ENCODE results near the gene POFUT2.

POFUT2 gene

GRCh38 chr21:45330851-45331261 lies 43.2 kb upstream of the POFUT2 start:
- no peak overlapping the region for H3K4me3 ChIP-seq (ENCODE audit: low read depth, low read length)
- ChIA-PET POLR2A (no interaction called here), CTCF (interaction anchor here (1.4 kb wide), 1 partner anchor 11 kb away, joined by 3 read pairs; no protein-coding TSS in a partner anchor)
- TF ChIP-seq CTCF (IDR thresholded peaks at IDR 0.05; ENCODE audit: insufficient read depth, low read length, missing control alignments): no peak
- DNase-seq (ENCODE audit: low read depth, low spot score): no peak

DNA sequence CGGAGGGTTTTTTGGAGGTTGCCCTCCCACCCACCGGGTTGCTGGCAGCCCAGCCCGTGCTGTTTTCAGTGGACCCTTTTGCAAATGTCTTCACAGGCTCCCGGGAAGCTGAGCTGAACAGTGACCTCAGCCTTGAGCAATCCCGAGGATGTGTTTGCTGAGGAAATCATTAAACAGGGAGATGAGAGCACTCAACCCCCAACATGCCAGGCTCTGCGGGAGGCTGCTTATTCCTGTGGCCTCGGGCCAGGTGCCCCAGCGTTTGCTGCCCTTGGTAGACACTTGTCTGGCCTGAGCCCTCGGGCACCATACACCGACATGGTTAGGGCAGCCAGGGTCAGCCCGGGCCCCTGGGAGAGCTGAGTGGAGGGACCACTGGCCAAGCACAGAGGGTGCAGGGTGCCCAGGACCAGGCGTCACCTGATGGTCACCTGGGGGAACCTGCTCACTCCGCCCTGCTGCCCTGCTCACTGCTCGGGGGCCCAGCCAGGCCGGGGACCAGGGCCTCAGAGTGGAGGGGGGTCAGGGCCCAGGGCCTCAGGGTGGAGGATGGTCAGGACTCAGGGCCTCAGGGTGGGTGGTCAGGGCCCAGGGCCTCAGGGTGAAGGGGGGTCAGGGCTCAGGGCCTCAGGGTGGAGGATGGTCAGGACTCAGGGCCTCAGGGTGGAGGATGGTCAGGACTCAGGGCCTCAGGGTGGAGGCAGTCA lies 42.5 kb upstream of the POFUT2 start:
- ChIA-PET POLR2A (no interaction called here), CTCF (interaction anchor here (0.7 to 2.4 kb wide), 3 partner anchors 10 to 21 kb away, joined by 3 to 5 read pairs (median 4); no protein-coding TSS in a partner anchor)
- DNase-seq (ENCODE audit: low read depth, low spot score): peak; percentile 71
- H3K4me3 ChIP-seq (ENCODE audit: low read depth, low read length): no peak overlapping the region
- no peak for TF ChIP-seq CTCF (IDR thresholded peaks at IDR 0.05; ENCODE audit: insufficient read depth, low read length, missing control alignments)

- no peak overlapping the region for H3K4me3 ChIP-seq (ENCODE audit: low read depth, low read length)
- no peak for TF ChIP-seq CTCF (IDR thresholded peaks at IDR 0.05; ENCODE audit: insufficient read depth, low read length, missing control alignments)
- no peak for DNase-seq (ENCODE audit: low read depth, low spot score)
- CTCF ChIA-PET: interaction anchor here (0.7 to 2.4 kb wide), 3 partner anchors 9 to 20 kb away, joined by 3 to 5 read pairs (median 4); no protein-coding TSS in a partner anchor
- POLR2A ChIA-PET: no interaction called here
Observed at GRCh38 chr21:45329261-45330074, 41.8 kb upstream of the POFUT2 start.

- DNase-seq (ENCODE audit: low read depth, low spot score): no peak
- no peak overlapping the region for H3K4me3 ChIP-seq (ENCODE audit: low read depth, low read length)
- POLR2A ChIA-PET: no interaction called here
- no peak for TF ChIP-seq CTCF (IDR thresholded peaks at IDR 0.05; ENCODE audit: insufficient read depth, low read length, missing control alignments)
- CTCF ChIA-PET: interaction anchor here (1.1 to 2.4 kb wide), 3 partner anchors 11 to 19 kb away, joined by 3 to 5 read pairs (median 5); no protein-coding TSS in a partner anchor
Observed at GRCh38 chr21:45328198-45329091, 40.8 kb upstream of the POFUT2 start.

DNA sequence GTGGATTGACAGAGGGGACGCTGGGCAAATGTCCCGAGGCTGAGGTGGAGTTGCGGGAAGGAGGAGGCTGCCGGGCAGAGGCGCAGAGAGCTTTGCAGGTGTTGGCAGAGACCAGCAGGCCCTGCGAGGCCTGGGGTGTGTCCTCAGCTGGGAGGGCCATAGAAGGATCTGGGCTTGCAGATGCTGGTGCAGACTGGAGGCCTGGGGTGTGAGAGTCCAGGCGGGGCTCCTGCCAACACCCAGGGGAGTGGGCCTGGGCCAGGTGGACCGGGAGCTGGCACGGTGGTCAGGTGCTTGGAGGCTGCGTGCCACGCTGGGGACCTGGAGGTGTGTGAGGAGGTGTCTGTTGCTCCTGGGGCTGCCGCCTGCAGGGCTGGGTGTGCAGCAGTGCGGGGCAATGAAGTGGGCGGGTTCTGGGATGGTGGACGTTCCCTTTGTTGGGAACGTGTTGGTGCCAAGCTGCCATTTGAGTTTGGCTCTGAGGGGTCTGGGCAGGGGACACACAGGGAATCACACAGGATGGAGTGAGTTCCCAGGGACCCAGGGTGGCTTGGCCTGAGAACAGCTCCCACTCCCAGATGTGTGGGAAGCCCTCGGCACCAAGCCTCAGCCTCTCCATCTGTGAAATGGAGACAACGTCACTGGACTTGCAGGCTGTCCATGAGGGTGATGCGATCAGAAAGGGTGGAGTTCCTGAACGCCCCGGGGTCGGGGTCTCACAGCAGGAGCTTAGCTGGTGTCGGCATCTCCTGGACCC lies 39.9 kb upstream of the POFUT2 start:
- H3K4me3 ChIP-seq (ENCODE audit: low read depth, low read length): no peak overlapping the region
- ChIA-PET CTCF (interaction anchor here (1.1 to 2.4 kb wide), 3 partner anchors 10 to 19 kb away, joined by 3 to 5 read pairs (median 5); no protein-coding TSS in a partner anchor), POLR2A (no interaction called here)
- DNase-seq (ENCODE audit: low read depth, low spot score): no peak
- TF ChIP-seq CTCF (IDR thresholded peaks at IDR 0.05; ENCODE audit: insufficient read depth, low read length, missing control alignments): no peak

Measured in AG04449 (cell line).